GM18526 (cell line): ENCODE results near the gene VCX2.

Source experiments
- POLR2A ChIP-seq: IDR thresholded peaks from 3 replicates; pipeline ENCODE4 v1.6.1; 2011; ENCODE audit not compliant: insufficient read length; ENCODE audit errors: extremely low read depth

VCX2 gene

GRCh38 chrX:8140986-8141744, 29.9 kb downstream of the VCX2 start:
- TF ChIP-seq POLR2A, result no peak

- no peak for TF ChIP-seq POLR2A
Observed at GRCh38 chrX:8139716-8140115, 31.4 kb downstream of the VCX2 start.

- no peak for TF ChIP-seq POLR2A
Observed at GRCh38 chrX:8138252-8138651, 32.8 kb downstream of the VCX2 start.

GRCh38 chrX:8126648-8127047, 44.4 kb downstream of the VCX2 start:
- no peak for TF ChIP-seq POLR2A

GRCh38 chrX:8126092-8126491, 45.0 kb downstream of the VCX2 start:
- TF ChIP-seq POLR2A, result no peak

GRCh38 chrX:8125566-8125965, 45.5 kb downstream of the VCX2 start:
- no peak for TF ChIP-seq POLR2A

GRCh38 chrX:8122538-8122937, 48.5 kb downstream of the VCX2 start:
- TF ChIP-seq POLR2A, result no peak
